Right cardiac atrium (tissue), 5 donors: ENCODE results near the gene ETFA. TPM values are rescaled to one million over a fixed set of nuclear protein-coding genes. Genes with fewer than 3 reads are reported as not detected.

Experiments used
- ATAC-seq, 2 donors: fragments of 200-7000 bp; cut with Tn5 transposase; one replicate each; pipeline versions ENCODE4 v1.8.0 to v1.9.1; 2020; ENCODE audit warnings: moderate library complexity in 2 of 2, mild to moderate bottlenecking in 1 of 2
- DNase-seq, 3 donors: peaks; one replicate each; pipeline ENCODE4 v3.0.0-alpha.2; 2020
- H3K27ac ChIP-seq: one replicate; pipeline ENCODE4 v1.5.1; 2013; ENCODE audit warnings: mild to moderate bottlenecking, low read length, control low read depth, moderate library complexity
- H3K27me3 ChIP-seq: one replicate; pipeline ENCODE4 v1.6.1; 2013; ENCODE audit not compliant: control insufficient read depth, insufficient read depth
- H3K4me1 ChIP-seq: one replicate; pipeline ENCODE4 v1.6.1; 2013; ENCODE audit warnings: low read length; ENCODE audit not compliant: control insufficient read depth, insufficient read depth
- H3K4me3 ChIP-seq: one replicate; pipeline ENCODE4 v1.5.1; 2013; ENCODE audit warnings: low read length, control low read depth
- H3K9me3 ChIP-seq: one replicate; pipeline ENCODE4 v1.6.1; 2013; ENCODE audit warnings: low read length; ENCODE audit not compliant: control insufficient read depth
- WGBS: extraction: QIAGEN DNeasy Blood & Tissue Kit; methylation state at CpG from one replicate; pipeline ENCODE4 v1.1.7; 2013; 5-methylcytosine and 5-hydroxymethylcytosine counted together
- intact Hi-C, 4 donors: fragments of 100-400 bp; cut with DNase I; formaldehyde crosslinking; loops; one replicate each; pipeline versions ENCODE4 v1.11.0 to v1.14.0; 2022 to 2023
- polyA plus RNA-seq: library from polyadenylated mRNA; stranded (reverse); fragments of 200-250 nt; gene quantifications from one replicate; pipeline ENCODE4 v1.2.3, GENCODE V29; 2013
- total RNA-seq, 4 donors: library from RNA; stranded (reverse); fragmentation: NEBNext Ultra II Directional; extraction: Animal tissue kit (Norgen Biotek cat#: 25700); gene quantifications; one replicate each; pipeline ENCODE4 v1.2.1, GENCODE V29; 2021
- donor health status: healthy with polysubstance abuse.
- donor health status: DM: no; HTN: yes; CAD: no.
- donor health status: DM: no; HTN: no; CAD: no.
- donor health status: DM: no; HTN: yes; CAD: no; lungs with severe emphysema.
- donor health status: DM: yes; HTN: yes; CAD: no.

ETFA gene
- total and polyA plus RNA-seq, 5 donors = 248 to 283 (median 251) TPM

DNA sequence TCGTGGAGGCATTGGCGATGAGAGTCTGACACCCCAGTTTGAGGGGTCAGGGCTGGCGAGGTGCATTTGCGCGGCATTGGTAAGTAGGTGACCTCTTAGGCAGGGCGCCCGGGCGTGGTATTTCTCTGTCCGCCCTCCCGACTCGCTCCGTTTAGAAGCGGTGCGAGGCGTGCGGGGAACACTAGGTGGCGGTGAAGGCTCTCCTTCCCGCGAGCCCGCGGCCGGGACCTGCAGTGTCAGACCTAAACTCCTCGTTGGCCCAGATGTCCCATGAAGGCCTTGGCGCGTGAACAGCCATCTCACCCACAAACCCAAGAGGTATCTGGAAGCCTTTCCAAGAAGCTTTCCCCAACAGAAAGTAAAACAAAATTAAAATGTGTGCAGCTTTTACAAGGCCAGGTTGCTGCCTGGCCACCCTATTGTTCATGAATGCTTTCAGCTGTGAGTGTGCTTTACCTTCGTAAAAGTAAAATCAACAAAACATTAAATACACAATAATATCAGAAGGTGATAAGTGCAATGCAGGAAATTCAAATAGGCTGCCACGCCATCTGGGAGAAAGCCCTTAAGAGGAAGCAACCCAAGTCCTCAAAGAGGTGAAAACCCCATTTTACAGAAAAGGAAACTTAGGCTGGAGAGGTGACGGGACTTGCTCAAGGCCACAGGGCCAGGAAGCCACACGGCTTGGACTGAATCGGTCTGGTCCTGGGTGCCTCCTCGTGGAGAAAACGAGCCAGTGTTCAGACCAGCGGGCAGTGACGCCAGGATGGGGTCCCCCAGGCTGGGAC, 120.3 kb downstream of the ETFA start:
- Histone ChIP-seq H3K9me3 (no peaks in the 10 kb centered on the region), H3K4me3 (no peak overlapping the region), H3K27me3 (no peaks in the 10 kb centered on the region), H3K27ac (no peak overlapping the region), H3K4me1 (no peaks in the 10 kb centered on the region)
- intact Hi-C loops = loop anchor here in 1 of 4 donors (10.0 kb wide), 1 partner anchor 674 kb away; no protein-coding TSS in a partner anchor
- ATAC-seq (peak; percentile 86 to 89), DNase-seq (peak; percentile 80 to 93 (median 90))
- 19% methylated on average over 34 of the region's 34 CpGs for WGBS

DNA sequence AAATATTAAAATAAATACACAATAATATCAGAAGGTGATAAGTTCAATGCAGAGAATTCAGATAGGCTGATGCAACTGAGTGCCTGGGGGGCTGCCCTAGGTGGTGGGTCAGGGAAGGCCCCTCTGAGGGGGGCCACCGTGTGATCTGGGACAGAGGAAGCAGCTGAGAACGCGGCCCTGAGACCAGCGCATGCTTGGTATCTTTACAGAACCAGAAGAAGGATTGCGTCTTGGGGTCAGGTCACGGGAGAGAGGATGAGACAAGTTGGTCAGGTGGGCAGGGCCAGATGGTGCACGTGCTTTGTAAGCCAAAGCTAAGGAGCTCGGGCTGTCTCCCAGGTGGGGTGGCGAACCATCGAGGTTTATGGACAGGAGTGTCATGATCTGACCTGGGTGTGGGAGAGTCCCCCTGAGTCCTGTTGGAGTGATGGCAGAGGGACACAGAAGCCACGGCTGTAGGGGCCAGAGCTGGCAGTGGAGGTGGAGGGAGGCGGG, 121.2 kb downstream of the ETFA start:
- no peak for DNase-seq
- ATAC-seq = peak in 1 of 2 donors; percentile 7
- no peak overlapping the region for H3K27ac ChIP-seq
- no peaks in the 10 kb centered on the region for H3K4me1 ChIP-seq
- 39% methylated on average over 12 of the region's 12 CpGs for WGBS
- H3K9me3 ChIP-seq = no peaks in the 10 kb centered on the region
- H3K27me3 ChIP-seq = no peaks in the 10 kb centered on the region
- intact Hi-C loops = loop anchor here in 1 of 4 donors (10.0 kb wide), 1 partner anchor 675 kb away; no protein-coding TSS in a partner anchor
- no peak overlapping the region for H3K4me3 ChIP-seq

DNA sequence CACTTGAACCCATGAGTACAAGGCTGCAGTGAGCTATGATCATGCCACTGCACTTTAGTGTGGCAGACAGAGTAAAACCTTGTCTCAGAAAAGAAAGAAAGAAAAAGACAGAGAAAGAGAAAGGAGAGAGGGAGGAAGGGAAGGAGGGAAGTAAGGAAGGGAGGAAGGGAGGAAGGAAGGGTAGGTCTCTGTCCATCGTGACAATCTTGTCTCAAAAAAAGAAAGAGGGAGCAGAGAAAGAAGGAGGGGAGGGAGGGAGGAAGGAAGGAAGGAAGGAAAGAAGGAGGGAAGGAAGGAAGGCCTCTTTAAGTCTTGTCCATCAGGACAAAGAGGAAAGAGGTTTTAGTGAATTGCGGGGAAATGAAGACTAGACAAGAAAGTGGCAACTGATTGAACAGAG, 122.2 kb downstream of the ETFA start:
- intact Hi-C loops = loop anchor here in 2 of 4 donors (5.0 kb wide), 2 partner anchors 138 to 143 kb away; no protein-coding TSS in a partner anchor
- H3K27me3 ChIP-seq = no peaks in the 10 kb centered on the region

DNA sequence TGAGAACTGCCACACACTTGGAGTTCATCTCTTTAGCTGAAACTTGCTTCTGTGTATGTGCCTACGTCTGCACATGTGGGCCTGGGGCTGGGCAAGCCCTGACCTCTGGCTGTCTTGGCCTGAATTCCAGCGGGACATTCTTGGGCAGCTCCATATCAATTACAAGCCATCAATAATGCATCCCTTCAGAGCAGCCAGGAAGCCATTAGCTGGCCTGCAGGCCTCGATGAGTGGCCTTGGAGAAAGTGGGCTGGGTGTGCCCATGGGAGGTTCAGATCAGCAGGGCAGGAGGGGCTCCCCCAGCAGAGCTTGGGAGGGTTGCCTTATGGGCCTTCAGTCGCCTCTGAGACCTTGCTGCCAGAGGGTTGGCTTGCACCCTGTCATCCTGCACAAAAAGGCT, 124.1 kb downstream of the ETFA start:
- Histone ChIP-seq H3K27me3 (no peaks in the 10 kb centered on the region), H3K9me3 (no peaks in the 10 kb centered on the region), H3K27ac (no peak overlapping the region), H3K4me1 (no peaks in the 10 kb centered on the region), H3K4me3 (no peak overlapping the region)
- ATAC-seq (no peak), DNase-seq (no peak)
- intact Hi-C loops = loop anchor here in 2 of 4 donors (5.0 kb wide), 2 partner anchors 140 to 145 kb away; no protein-coding TSS in a partner anchor
- 61% methylated on average over 4 of the region's 4 CpGs for WGBS

More for the DNA sequence above, 122.2 kb downstream of the ETFA start:
- H3K4me3 ChIP-seq = no peak overlapping the region
- H3K9me3 ChIP-seq = no peaks in the 10 kb centered on the region
- H3K27ac ChIP-seq = no peak overlapping the region
- no peak for ATAC-seq
- 55% methylated on average over 2 of the region's 2 CpGs for WGBS
- H3K4me1 ChIP-seq = no peaks in the 10 kb centered on the region
- no peak for DNase-seq

DNA sequence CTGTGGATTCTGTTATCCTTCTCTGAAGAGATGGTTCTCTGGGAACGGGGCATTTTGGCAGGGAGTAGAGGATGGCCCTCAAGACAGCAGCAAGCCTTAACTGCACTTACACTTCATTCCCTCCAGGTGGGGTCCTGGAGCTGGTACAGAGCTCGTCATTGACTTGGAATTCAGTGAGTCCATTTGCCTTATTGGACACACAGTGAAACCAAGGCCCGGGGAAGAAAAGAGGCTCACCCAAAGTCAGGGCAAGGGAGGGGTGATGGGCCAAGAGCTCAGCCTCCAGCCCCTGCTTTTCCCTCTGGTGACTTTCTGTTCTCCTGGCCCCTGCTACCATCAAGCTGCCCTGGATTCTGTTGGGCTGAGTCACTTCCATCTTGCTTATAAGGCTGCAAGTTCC, 125.6 kb downstream of the ETFA start:
- H3K27me3 ChIP-seq = no peaks in the 10 kb centered on the region
- H3K27ac ChIP-seq = no peak overlapping the region
- 32% methylated on average over 3 of the region's 3 CpGs for WGBS
- no peaks in the 10 kb centered on the region for H3K4me1 ChIP-seq
- H3K9me3 ChIP-seq = no peaks in the 10 kb centered on the region
- DNase-seq = no peak
- ATAC-seq = peak in 1 of 2 donors; percentile 22
- intact Hi-C loops = loop anchor here in 2 of 4 donors (5.0 kb wide), 2 partner anchors 142 to 147 kb away; no protein-coding TSS in a partner anchor
- H3K4me3 ChIP-seq = no peak overlapping the region

DNA sequence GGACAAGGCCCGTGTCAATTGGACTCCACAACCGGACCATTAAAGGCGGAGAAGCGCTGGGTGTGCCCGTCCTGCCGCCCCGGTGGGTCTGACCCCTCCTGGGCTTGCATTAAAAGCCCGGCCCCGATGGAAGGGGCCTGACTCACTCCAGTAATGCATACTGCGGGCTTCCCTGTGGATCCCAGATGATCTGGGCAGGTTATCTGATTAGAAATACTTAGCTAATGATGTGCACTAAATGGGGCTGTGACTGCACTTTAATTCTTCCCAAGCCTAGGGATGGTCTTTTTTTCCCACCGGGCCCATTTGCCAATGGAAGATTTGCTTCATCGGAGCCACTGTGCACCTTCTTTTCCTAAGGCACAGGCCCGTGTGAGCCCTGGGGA, 126.6 kb downstream of the ETFA start:
- no peak for ATAC-seq
- H3K9me3 ChIP-seq = no peaks in the 10 kb centered on the region
- H3K4me1 ChIP-seq = no peaks in the 10 kb centered on the region
- no peak for DNase-seq
- 71% methylated on average over 13 of the region's 13 CpGs for WGBS
- intact Hi-C loops = loop anchor here in 2 of 4 donors (5.0 kb wide), 2 partner anchors 143 to 148 kb away; no protein-coding TSS in a partner anchor
- no peak overlapping the region for H3K27ac ChIP-seq
- no peak overlapping the region for H3K4me3 ChIP-seq
- H3K27me3 ChIP-seq = no peaks in the 10 kb centered on the region

DNA sequence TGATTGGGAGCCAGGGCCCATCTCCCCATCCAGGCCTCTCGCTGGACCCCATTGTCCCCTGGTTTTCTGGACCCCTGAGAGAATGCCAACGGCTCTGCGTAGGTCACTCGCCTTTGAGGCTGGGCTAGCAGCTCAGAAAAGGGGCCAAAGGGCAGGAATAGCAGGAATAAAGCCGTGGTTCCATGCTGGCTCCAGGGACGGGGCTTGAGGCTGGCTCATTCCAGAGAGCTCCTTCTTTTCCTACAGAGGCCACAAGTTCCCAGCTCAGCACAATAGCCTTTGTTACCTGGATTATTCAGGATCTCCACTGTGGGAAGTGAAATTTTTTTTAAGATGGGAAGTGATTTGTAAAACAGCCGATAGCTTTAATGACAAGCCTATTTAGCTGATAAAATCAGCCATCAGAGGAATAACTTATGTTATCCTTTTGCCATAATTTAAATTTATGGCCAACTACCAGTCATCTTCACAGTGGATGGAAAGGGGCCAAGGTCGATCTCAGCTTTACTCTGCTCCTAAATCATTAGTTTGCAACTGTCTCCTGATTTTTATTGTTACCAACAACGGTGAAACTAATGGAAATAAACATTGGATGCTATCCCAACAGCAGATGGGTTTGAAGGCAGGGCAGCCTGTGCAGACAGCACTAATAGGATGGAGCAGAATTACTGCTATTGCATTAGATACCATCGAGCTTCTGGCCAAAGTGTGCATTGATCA, 127.2 kb downstream of the ETFA start:
- Histone ChIP-seq H3K4me1 (no peaks in the 10 kb centered on the region), H3K4me3 (no peak overlapping the region), H3K27me3 (no peaks in the 10 kb centered on the region), H3K9me3 (no peaks in the 10 kb centered on the region), H3K27ac (no peak overlapping the region)
- WGBS = 61% methylated on average over 10 of the region's 10 CpGs
- DNase-seq (no peak), ATAC-seq (no peak)
- intact Hi-C loops = no loop called here

DNA sequence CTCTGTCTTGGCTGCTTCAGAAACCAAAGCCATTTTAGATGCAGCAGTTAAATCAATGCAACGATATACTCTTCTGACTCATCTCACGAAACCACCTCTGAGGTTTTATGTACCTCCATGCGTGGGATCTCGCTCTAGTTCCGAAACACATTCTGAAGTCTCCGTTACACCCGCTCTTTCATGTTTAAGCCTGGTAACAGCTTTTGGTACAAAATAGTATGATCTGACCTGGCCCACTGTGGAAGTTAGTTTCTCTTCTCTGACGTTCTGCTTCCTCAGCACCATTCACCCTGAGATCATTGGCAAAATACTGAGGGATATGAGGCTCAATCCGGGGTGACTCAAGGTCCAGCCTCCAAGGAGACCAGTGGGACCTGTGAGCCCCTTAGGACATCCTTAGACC, 129.6 kb downstream of the ETFA start:
- no peaks in the 10 kb centered on the region for H3K4me1 ChIP-seq
- DNase-seq = no peak
- no peaks in the 10 kb centered on the region for H3K27me3 ChIP-seq
- H3K9me3 ChIP-seq = no peaks in the 10 kb centered on the region
- H3K4me3 ChIP-seq = no peak overlapping the region
- no peak overlapping the region for H3K27ac ChIP-seq
- ATAC-seq = no peak
- 89% methylated on average over 9 of the region's 9 CpGs for WGBS
- intact Hi-C loops = no loop called here

DNA sequence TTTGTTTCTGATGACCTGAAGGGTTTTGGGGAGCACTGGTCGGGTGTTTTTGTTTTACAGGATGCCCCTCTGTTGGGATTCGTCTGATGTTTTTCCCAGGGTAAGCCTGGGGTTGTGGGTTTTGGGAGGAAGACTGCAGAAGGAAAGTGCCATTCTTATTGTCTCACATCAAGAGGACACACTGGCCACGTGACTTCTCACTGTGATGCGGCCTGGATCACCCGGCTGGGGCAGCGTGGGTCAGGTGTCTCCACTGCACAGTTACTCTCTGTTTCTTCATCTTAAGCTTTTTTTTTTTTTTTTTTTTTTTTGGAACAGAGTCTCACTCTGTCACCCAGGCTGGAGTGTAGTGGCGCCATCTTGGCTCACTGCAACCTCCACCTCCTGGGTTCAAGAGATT, 130.9 kb downstream of the ETFA start:
- WGBS = 92% methylated on average over 7 of the region's 7 CpGs
- H3K27ac ChIP-seq = no peak overlapping the region

DNA sequence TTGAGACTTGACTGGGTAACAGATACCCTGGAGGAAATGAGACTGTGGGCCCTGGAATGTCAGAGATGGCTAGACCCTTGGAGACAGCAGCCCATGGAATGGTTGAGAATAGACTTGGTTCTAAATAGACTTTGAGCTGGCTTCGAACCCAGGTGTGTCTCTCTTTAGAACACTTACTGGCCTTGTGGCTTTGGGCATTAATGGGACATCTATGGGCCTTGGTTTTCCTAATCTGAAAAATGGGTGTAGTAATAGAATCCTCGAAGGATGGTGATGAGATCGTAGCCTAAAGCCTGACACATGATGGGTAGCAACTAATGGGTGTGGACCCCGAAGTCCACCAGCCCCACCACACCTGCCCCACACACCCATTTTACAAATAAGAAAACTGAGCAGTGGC, 132.2 kb downstream of the ETFA start:
- H3K9me3 ChIP-seq = no peaks in the 10 kb centered on the region
- no peak for DNase-seq
- no peak overlapping the region for H3K4me3 ChIP-seq
- intact Hi-C loops = no loop called here
- no peaks in the 10 kb centered on the region for H3K27me3 ChIP-seq
- no peaks in the 10 kb centered on the region for H3K4me1 ChIP-seq
- ATAC-seq = no peak
- WGBS = 90% methylated on average over 4 of the region's 4 CpGs
- H3K27ac ChIP-seq = no peak overlapping the region

More for the DNA sequence above, 130.9 kb downstream of the ETFA start:
- Histone ChIP-seq H3K9me3 (no peaks in the 10 kb centered on the region), H3K4me3 (no peak overlapping the region), H3K4me1 (no peaks in the 10 kb centered on the region), H3K27me3 (no peaks in the 10 kb centered on the region)
- intact Hi-C loops = no loop called here
- ATAC-seq (no peak), DNase-seq (peak in 1 of 3 donors; percentile 13)
